ENCODE results near the gene PAK1IP1.
"Not testable (repeated sequence)": the region's sequence is repeated elsewhere in the genome, so short reads cannot be mapped to it uniquely, and the experiment has no call there.

Gene PAK1IP1

GRCh38 chr6:10743515-10743914, 48.7 kb downstream of the PAK1IP1 start:
- DNase-seq (ENCODE audit: low read depth in 2 of 2) = no peak

- no peak for DNase-seq (ENCODE audit: low read depth in 2 of 2)
Measured at GRCh38 chr6:10745116-10745515, 50.3 kb downstream of the PAK1IP1 start.

DNA sequence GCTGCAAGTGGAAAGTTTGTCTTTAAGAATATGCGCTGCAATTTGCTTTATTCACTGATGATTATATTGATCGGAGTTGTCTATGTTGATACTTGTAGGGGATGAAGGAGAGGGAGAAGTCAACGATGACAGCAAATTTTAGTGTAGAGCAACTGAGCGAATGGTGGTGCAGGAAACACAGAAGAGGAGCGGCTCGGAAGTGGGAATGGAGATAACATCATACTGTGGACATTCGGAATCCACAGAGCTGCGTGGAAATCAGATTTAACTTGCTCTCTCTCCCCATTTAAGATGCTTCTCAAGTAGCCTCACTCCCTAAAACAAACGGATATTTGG, 52.1 kb downstream of the PAK1IP1 start:
- no peak for DNase-seq (ENCODE audit: low read depth in 2 of 2)

GRCh38 chr6:10747251-10747972, 52.6 kb downstream of the PAK1IP1 start, which contains the start of gene TMEM14B:
TMEM14B (plus strand) TSS chr6:10747805; CDS start chr6:10749246, 1,441 bp downstream.
- peak; percentile 99 to 100 for DNase-seq (ENCODE audit: low read depth in 2 of 2)

DNA sequence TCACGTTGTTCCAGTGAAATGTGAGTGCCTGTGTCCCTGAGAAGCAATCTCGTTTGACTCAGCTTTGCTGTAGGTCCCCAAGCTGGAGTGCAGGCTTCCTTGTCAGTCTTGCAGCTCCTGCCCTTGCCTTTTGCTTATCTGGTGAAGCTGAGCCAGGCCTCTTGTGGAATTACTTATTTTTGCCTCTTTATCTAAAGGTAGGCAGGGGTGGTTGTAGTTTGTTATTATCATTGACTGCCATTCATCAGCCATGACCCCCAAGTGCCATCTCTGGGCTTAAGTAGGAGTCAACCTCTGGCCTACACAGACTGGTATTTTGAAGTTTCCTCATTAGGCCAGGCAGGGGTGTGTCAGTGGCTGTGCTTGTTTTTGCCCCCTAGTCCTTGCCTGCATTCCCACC, 55.0 kb downstream of the PAK1IP1 start:
- no peak for DNase-seq (ENCODE audit: low read depth in 2 of 2)

DNA sequence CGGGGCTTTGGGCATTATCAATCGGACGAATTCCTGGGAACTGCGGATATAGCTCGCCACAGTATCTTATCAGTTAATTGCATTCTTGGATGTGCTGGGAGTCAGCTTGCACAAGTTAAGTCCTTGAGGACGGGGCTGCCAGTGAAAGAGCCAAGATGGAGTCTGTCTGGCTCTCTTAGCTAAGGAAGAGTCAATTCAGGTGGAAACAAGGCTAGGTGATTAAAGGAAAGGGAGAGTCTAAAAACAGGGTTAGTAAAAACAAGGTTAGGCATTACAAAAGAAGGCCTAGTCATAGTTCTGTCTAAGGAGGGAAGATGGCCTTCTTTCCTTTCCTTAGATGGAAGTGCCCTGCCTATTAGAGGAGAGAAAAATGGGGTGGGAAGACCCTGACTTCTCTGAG, 55.8 kb downstream of the PAK1IP1 start:
- not testable (repeated sequence) for DNase-seq (ENCODE audit: low read depth in 2 of 2)

DNA sequence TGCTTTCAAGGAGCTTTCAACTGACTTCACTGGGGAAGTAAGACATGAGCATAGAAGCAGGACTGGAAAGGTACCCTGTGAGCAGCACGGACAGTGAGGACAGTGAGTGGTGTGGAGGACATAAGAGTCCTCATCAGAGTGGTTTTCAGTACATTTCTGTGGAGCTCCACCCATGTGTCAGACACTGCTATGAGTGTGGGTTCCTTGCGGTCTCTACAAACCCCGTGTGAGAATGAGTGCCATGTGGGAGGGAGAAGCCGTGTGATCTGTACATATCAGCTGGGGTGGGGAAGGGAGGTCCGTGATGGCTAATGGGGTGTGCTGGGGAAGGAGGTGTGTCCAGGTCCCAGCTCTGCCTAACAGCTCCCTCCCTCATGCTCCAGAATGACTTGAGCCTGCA, 57.0 kb downstream of the PAK1IP1 start:
- not testable (repeated sequence) for DNase-seq (ENCODE audit: low read depth in 2 of 2)

DNA sequence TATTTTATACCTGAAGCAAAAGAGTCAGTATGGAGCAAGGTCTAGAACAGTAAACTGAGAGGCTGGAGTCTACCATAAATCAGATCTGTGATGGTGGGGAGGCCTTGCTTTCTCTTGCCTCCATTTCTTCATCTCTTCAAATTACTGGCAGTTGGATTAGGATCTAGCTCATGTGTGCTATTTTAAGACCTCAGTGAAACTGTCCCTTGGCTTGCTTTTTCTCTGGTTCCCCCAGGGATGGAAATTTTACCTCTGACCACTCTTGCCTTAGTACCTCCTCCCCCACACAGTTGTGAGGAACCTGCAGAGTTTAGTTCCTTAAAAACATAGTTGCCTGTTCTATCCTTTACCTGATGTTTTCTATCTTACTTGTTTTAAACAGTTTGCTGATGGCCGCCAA, 61.3 kb downstream of the PAK1IP1 start:
- DNase-seq (ENCODE audit: low read depth in 2 of 2) = no peak
